Measurements from ENCODE around the gene MSI1. TPM values are rescaled to one million over a fixed set of nuclear protein-coding genes. Genes with fewer than 3 reads are reported as not detected.
"Not testable (repeated sequence)": the region's sequence is repeated elsewhere in the genome, so short reads cannot be mapped to it uniquely, and the experiment has no call there.

Gene MSI1
- total RNA-seq, 3 donors from 2014 or later (not counting 1 experiment from before 2014, with no cell fraction given), result not detected

GRCh38 chr12:120335447-120335846, 33.5 kb downstream of the MSI1 start:
- H3K4me1 ChIP-seq (ENCODE audit: control insufficient read depth, insufficient read depth, low read length); H3K27me3 Mint-ChIP-seq (ENCODE audit: low read depth in 2 of 2); H3K27ac Mint-ChIP-seq; H3K36me3 Mint-ChIP-seq; H3K4me3 ChIP-seq (ENCODE audit: low read length); H3K9me3 Mint-ChIP-seq; H3K4me3 Mint-ChIP-seq; H3K36me3 ChIP-seq (ENCODE audit: control insufficient read depth, insufficient read depth, low read length); intact Hi-C loops (cut with micrococcal nuclease); H3K27me3 ChIP-seq (ENCODE audit: control insufficient read depth, insufficient read depth, low read length); H3K27ac ChIP-seq (ENCODE audit: low read length); H3K4me1 Mint-ChIP-seq; ATAC-seq: not testable (repeated sequence)
- TF ChIP-seq, protein P1, sequence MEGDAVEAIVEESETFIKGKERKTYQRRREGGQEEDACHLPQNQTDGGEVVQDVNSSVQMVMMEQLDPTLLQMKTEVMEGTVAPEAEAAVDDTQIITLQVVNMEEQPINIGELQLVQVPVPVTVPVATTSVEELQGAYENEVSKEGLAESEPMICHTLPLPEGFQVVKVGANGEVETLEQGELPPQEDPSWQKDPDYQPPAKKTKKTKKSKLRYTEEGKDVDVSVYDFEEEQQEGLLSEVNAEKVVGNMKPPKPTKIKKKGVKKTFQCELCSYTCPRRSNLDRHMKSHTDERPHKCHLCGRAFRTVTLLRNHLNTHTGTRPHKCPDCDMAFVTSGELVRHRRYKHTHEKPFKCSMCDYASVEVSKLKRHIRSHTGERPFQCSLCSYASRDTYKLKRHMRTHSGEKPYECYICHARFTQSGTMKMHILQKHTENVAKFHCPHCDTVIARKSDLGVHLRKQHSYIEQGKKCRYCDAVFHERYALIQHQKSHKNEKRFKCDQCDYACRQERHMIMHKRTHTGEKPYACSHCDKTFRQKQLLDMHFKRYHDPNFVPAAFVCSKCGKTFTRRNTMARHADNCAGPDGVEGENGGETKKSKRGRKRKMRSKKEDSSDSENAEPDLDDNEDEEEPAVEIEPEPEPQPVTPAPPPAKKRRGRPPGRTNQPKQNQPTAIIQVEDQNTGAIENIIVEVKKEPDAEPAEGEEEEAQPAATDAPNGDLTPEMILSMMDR (IDR thresholded peaks at IDR 0.05), result peak; percentile 54
- H3K9me3 ChIP-seq (ENCODE audit: control insufficient read depth, insufficient read depth, low read length), result peaks cover 19% of the 10 kb centered on the region
- peak in 1 of 2 donors; percentile 31 for DNase-seq
- WGBS (ENCODE audit: insufficient coverage), result 9% methylated on average over 9 of the region's 12 CpGs

- WGBS (ENCODE audit: insufficient coverage), result 77% methylated on average over 6 of the region's 7 CpGs
- intact Hi-C loops (cut with micrococcal nuclease), result no loop called here
- Histone ChIP-seq H3K36me3 (ENCODE audit: control insufficient read depth, insufficient read depth, low read length) (no peaks in the 10 kb centered on the region), H3K4me3 (ENCODE audit: low read length) (no peak overlapping the region), H3K27me3 (ENCODE audit: control insufficient read depth, insufficient read depth, low read length) (no peaks in the 10 kb centered on the region), H3K9me3 (ENCODE audit: control insufficient read depth, insufficient read depth, low read length) (peaks cover 14% of the 10 kb centered on the region), H3K4me1 (ENCODE audit: control insufficient read depth, insufficient read depth, low read length) (peaks cover 4% of the 10 kb centered on the region), H3K27ac (ENCODE audit: low read length) (no peak overlapping the region)
- TF ChIP-seq, protein P1 (IDR thresholded peaks at IDR 0.05), result no peak
- DNase-seq, result no peak
- Mint-ChIP-seq H3K4me1 (no peaks in the 10 kb centered on the region), H3K9me3 (no peaks in the 10 kb centered on the region), H3K27ac (no peak overlapping the region), H3K27me3 (ENCODE audit: low read depth in 2 of 2) (no peaks in the 10 kb centered on the region), H3K4me3 (no peak overlapping the region), H3K36me3 (peaks cover 2% of the 10 kb centered on the region)
- ATAC-seq, result no peak
These were observed 36.4 kb downstream of the MSI1 start for GRCh38 chr12:120332523-120332922.

- TF ChIP-seq, protein P1 (IDR thresholded peaks at IDR 0.05), result no peak
- Histone ChIP-seq H3K27ac (ENCODE audit: low read length) (no peak overlapping the region), H3K9me3 (ENCODE audit: control insufficient read depth, insufficient read depth, low read length) (peaks cover 10% of the 10 kb centered on the region), H3K36me3 (ENCODE audit: control insufficient read depth, insufficient read depth, low read length) (no peaks in the 10 kb centered on the region), H3K4me1 (ENCODE audit: control insufficient read depth, insufficient read depth, low read length) (peaks cover 4% of the 10 kb centered on the region), H3K4me3 (ENCODE audit: low read length) (no peak overlapping the region), H3K27me3 (ENCODE audit: control insufficient read depth, insufficient read depth, low read length) (no peaks in the 10 kb centered on the region)
- Mint-ChIP-seq H3K27ac (no peak overlapping the region), H3K36me3 (no peaks in the 10 kb centered on the region), H3K27me3 (ENCODE audit: low read depth in 2 of 2) (no peaks in the 10 kb centered on the region), H3K4me3 (no peak overlapping the region), H3K9me3 (no peaks in the 10 kb centered on the region), H3K4me1 (no peaks in the 10 kb centered on the region)
- no peak for DNase-seq
- WGBS (ENCODE audit: insufficient coverage), result 79% methylated on average over 5 of the region's 5 CpGs
- no peak for ATAC-seq
- intact Hi-C loops (cut with micrococcal nuclease), result no loop called here
These were observed 36.9 kb downstream of the MSI1 start for GRCh38 chr12:120332041-120332440.

GRCh38 chr12:120331390-120331789, 37.6 kb downstream of the MSI1 start:
- H3K4me1 ChIP-seq (ENCODE audit: control insufficient read depth, insufficient read depth, low read length), result peaks cover 4% of the 10 kb centered on the region
- TF ChIP-seq, protein P1 (IDR thresholded peaks at IDR 0.05), result no peak

More at GRCh38 chr12:120331390-120331789, 37.6 kb downstream of the MSI1 start:
- Mint-ChIP-seq H3K27ac (no peak overlapping the region), H3K4me1 (peaks cover 0 to under 1% of the 10 kb centered on the region in 2 donors), H3K9me3 (no peaks in the 10 kb centered on the region), H3K4me3 (no peak overlapping the region), H3K36me3 (no peaks in the 10 kb centered on the region), H3K27me3 (ENCODE audit: low read depth in 2 of 2) (no peaks in the 10 kb centered on the region)
- 82% methylated on average over 1 of the region's 3 CpGs for WGBS (ENCODE audit: insufficient coverage)
- Histone ChIP-seq H3K9me3 (ENCODE audit: control insufficient read depth, insufficient read depth, low read length) (peaks cover 4% of the 10 kb centered on the region), H3K36me3 (ENCODE audit: control insufficient read depth, insufficient read depth, low read length) (no peaks in the 10 kb centered on the region), H3K27me3 (ENCODE audit: control insufficient read depth, insufficient read depth, low read length) (no peaks in the 10 kb centered on the region), H3K27ac (ENCODE audit: low read length) (no peak overlapping the region), H3K4me3 (ENCODE audit: low read length) (no peak overlapping the region)
- intact Hi-C loops (cut with micrococcal nuclease), result no loop called here
- DNase-seq (no peak), ATAC-seq (no peak)

All from natural killer cell (primary cell).